Left ventricle myocardium inferior (tissue), 1 donor: ENCODE measurements around the gene ANK2. TPM values are rescaled to one million over a fixed set of nuclear protein-coding genes. Genes with fewer than 3 reads are reported as not detected.
A peak's percentile ranks its signal among the peaks of the same experiment; 100 is the strongest.

Experiments used
- DNase-seq: peaks from one replicate; pipeline ENCODE4 v3.0.0-alpha.2; 2020
- H3K27ac ChIP-seq: fragments of 200-600 bp; replicated peaks from 2 replicates; pipeline ENCODE4 v1.8.0; 2021
- H3K27me3 ChIP-seq: fragments of 200-600 bp; 2 replicates; pipeline ENCODE4 v1.8.0; 2021; ENCODE audit warnings: low read depth
- H3K36me3 ChIP-seq: fragments of 200-600 bp; 2 replicates; pipeline ENCODE4 v1.8.0; 2021
- H3K4me1 ChIP-seq: fragments of 200-600 bp; 2 replicates; pipeline ENCODE4 v1.8.0; 2021
- H3K4me3 ChIP-seq: fragments of 200-600 bp; 2 replicates; pipeline ENCODE4 v1.8.0; 2021; ENCODE audit warnings: mild to moderate bottlenecking, moderate library complexity
- H3K9me3 ChIP-seq: fragments of 200-600 bp; replicated peaks from 2 replicates; pipeline ENCODE4 v1.8.0; 2021
- intact Hi-C: fragments of 100-400 bp; cut with micrococcal nuclease; formaldehyde crosslinking; loops from one replicate; pipeline ENCODE4 v1.11.0; 2022
- long read RNA-seq: library from polyadenylated mRNA; unstranded; transcript quantifications from one replicate; pipeline ENCODE4 v2.0.0, GENCODE V29; 2021
- total RNA-seq: library from RNA; stranded (reverse); fragmentation: NEBNext Ultra II Directional; extraction: Animal tissue kit (Norgen Biotek cat#: 25700); gene quantifications from one replicate; pipeline ENCODE4 v1.2.1, GENCODE V29; 2021
- TF ChIP-seq, protein P1 (sequence below): fragments of 200-600 bp; IDR thresholded peaks from 2 replicates; pipeline ENCODE4 v1.8.0; 2021; ENCODE audit warnings: antibody characterized with exemption, mild to moderate bottlenecking, borderline replicate concordance
- donor health status: DM: no; HTN: yes; CAD: no; lungs with severe emphysema.

ANK2 gene
- 267 TPM for total RNA-seq
- long read RNA-seq, partial matches to known transcripts: 43 of 165 reads
- long read RNA-seq, other reads (novel, unspliced or antisense): 122 of 165 reads

DNA sequence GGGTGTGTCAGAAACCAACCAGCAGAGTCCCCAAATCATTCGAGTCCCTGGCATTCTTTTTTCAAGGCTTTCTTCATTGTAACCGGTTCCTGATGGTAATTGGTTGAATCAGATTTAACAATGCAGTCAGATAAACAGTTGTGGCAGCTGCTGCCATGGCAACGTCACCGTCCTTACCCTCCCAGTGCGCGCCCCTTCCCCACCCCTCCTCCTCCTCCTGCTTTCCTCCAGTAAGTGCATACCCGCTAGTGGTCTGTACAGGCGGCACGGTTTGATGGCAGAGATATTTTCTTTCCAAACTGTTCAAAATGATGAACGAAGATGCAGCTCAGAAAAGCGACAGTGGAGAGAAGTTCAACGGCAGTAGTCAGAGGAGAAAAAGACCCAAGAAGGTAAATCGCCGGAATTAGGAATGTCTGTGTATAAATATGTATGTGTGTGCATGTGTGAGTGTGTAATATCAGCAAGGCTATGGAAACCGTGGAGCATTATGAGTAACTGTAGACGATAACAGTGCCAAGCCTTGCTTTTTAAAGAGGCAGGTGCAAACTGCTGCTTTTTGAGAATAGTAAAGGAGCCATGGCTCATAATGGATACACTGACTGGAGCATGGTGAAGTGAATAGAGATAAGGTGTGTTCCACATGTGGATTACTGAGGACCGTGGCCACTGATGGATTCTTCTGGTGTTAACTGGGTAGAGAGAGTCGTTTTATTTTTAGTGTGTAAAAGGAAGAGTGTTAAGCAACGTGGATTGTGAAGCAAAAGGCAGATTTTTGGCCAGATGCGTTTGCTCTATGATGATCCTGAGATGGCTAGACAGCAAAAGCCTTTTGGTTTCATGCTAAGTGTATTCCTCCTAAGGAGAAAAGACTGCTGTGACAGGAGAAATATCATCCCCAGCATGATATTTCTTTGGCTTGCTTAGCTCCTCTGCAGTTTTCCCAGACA lies at the start of gene ANK2:
TSS of gene ANK2 (plus strand) at position 233 of the 950 bp plus-strand sequence. CDS start at position 309, 76 bp downstream.
- no peaks in the 10 kb centered on the region for H3K27me3 ChIP-seq
- TF ChIP-seq, protein P1, sequence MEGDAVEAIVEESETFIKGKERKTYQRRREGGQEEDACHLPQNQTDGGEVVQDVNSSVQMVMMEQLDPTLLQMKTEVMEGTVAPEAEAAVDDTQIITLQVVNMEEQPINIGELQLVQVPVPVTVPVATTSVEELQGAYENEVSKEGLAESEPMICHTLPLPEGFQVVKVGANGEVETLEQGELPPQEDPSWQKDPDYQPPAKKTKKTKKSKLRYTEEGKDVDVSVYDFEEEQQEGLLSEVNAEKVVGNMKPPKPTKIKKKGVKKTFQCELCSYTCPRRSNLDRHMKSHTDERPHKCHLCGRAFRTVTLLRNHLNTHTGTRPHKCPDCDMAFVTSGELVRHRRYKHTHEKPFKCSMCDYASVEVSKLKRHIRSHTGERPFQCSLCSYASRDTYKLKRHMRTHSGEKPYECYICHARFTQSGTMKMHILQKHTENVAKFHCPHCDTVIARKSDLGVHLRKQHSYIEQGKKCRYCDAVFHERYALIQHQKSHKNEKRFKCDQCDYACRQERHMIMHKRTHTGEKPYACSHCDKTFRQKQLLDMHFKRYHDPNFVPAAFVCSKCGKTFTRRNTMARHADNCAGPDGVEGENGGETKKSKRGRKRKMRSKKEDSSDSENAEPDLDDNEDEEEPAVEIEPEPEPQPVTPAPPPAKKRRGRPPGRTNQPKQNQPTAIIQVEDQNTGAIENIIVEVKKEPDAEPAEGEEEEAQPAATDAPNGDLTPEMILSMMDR: no peak
- H3K4me1 ChIP-seq: peaks cover 22% of the 10 kb centered on the region
- intact Hi-C loops: no loop called here
- H3K27ac ChIP-seq: no peak within 1 kb of the TSS
- H3K9me3 ChIP-seq: no peaks in the 10 kb centered on the region
- DNase-seq: no peak
- no peaks in the 10 kb centered on the region for H3K36me3 ChIP-seq
- H3K4me3 ChIP-seq: peak within 1 kb of the TSS; percentile 37

DNA sequence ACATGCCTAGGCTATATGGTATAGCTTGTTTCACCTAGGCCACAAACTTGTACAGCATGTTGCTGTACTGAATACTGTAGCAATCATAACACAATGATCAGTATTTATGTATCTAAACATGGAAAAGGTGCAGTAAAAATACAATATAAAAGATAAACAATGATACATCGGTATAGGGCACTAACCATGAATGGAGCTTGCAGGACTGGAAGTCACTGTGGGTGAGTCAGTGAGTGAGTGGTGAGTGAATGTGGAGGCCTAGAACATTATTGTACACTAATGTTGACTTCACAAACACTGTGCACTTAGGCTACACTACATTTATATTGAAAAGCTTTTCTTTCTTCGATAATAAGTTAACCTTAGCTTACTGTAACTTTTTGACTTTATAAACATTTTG lies 45.6 kb upstream of the ANK2 start:
- DNase-seq: no peak
- no peaks in the 10 kb centered on the region for H3K36me3 ChIP-seq
- H3K4me1 ChIP-seq: no peaks in the 10 kb centered on the region
- intact Hi-C loops: no loop called here
- H3K9me3 ChIP-seq: no peaks in the 10 kb centered on the region
- no peak overlapping the region for H3K27ac ChIP-seq
- TF ChIP-seq, protein P1: no peak
- H3K27me3 ChIP-seq: no peaks in the 10 kb centered on the region
- H3K4me3 ChIP-seq: no peak overlapping the region

DNA sequence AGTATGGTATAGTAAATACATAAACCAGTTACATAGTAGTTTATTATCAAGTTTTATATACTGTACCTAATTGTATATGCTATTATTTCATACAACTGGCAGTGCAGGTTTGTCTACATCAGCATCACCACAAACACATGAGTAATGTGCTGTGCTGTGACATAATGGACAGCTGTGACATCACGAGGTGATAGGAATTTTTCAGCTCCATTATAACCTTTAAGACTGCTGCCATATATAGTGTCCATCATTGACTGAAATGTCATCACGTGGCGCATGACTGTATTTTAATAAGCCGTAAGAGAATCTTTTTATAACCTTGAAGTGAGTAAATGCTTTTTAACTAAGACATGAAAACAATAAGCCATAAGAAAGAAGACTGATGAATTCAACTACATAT lies 44.8 kb upstream of the ANK2 start:
- TF ChIP-seq, protein P1: no peak
- Histone ChIP-seq H3K9me3 (no peaks in the 10 kb centered on the region), H3K27me3 (no peaks in the 10 kb centered on the region), H3K4me3 (no peak overlapping the region), H3K4me1 (no peaks in the 10 kb centered on the region), H3K27ac (no peak overlapping the region), H3K36me3 (no peaks in the 10 kb centered on the region)
- intact Hi-C loops: no loop called here
- DNase-seq: no peak

DNA sequence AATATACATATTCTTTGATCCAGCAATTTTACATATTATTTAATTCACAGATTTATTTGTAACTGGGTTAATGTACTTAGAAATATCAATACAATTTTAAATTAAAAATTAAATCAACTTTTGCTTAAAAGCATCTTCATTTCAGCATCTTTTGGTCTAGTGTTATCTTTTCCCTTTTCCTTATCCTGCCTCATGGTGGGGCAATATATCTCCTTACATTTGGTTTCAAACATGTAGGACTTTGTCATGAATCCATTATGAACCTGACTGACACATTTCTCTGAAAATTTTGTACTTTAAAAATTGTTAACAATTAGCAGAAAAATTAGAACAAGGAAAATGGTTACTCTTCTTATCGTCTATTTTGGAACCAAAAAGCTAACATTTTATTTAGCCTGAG lies 42.8 kb upstream of the ANK2 start:
- intact Hi-C loops: no loop called here
- H3K27ac ChIP-seq: no peak overlapping the region
- no peaks in the 10 kb centered on the region for H3K36me3 ChIP-seq
- H3K27me3 ChIP-seq: no peaks in the 10 kb centered on the region
- H3K4me3 ChIP-seq: no peak overlapping the region
- no peaks in the 10 kb centered on the region for H3K4me1 ChIP-seq
- H3K9me3 ChIP-seq: no peaks in the 10 kb centered on the region
- TF ChIP-seq, protein P1: no peak
- no peak for DNase-seq

DNA sequence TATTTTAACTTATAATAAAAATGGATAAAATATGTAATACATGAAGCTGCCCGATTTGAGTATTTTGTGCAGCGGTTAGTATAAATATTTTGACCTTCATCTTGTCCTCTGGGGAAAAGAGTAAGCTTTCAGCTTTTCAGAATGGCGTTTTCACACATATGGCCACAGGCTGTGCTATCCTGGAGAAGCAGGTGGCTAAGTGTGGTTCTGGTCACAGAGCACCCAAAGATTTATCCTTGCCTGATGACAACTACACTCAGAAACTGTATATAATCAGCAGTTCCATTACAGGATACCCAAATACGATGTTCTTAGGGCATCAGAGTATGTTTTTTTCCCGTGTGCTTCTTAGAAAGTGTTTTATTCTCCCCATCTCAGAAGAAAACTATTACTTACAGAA lies 42.3 kb upstream of the ANK2 start:
- no peaks in the 10 kb centered on the region for H3K27me3 ChIP-seq
- intact Hi-C loops: no loop called here
- no peaks in the 10 kb centered on the region for H3K36me3 ChIP-seq
- peaks cover 4% of the 10 kb centered on the region for H3K4me1 ChIP-seq
- no peak overlapping the region for H3K27ac ChIP-seq
- no peak overlapping the region for H3K4me3 ChIP-seq
- TF ChIP-seq, protein P1: no peak
- DNase-seq: no peak
- H3K9me3 ChIP-seq: no peaks in the 10 kb centered on the region
